Measurements from ENCODE around the gene BNC2.

- TF ChIP-seq CTCF (conservative IDR thresholded peaks at IDR 0.05 in 1 of 2, IDR thresholded peaks at IDR 0.05 in 1 of 2; ENCODE audit: low read depth in 1 of 2, low read length in 2 of 2) (no peak), EZH2 (IDR thresholded peaks at IDR 0.05; ENCODE audit: low read length, missing control alignments) (no peak)
These were observed 298.3 kb downstream of the BNC2 start for GRCh38 chr9:16572005-16572734.

Data from fibroblast of lung (primary cell).